GM23248 (cell line): ENCODE data around the gene CHRNA4. TPM values are rescaled to one million over a fixed set of nuclear protein-coding genes. Genes with fewer than 3 reads are reported as not detected.
"Not testable (repeated sequence)": the region's sequence is repeated elsewhere in the genome, so short reads cannot be mapped to it uniquely, and the experiment has no call there.

Experiments
- DNase-seq: peaks from one replicate; pipeline ENCODE4 v3.0.0-alpha.2; 2015
- H2AFZ ChIP-seq: fragments of 200-600 bp; sonication (generic); 2 replicates; pipeline ENCODE4 v1.6.1; 2016; ENCODE audit warnings: antibody characterized with exemption
- H3F3A ChIP-seq: fragments of 200-600 bp; sonication (generic); 2 replicates; pipeline ENCODE4 v1.6.1; 2016; ENCODE audit warnings: mild to moderate bottlenecking, antibody characterized with exemption, mixed run types; ENCODE audit not compliant: insufficient read depth
- H3K27ac ChIP-seq: fragments of 200-600 bp; sonication (generic); 2 replicates; pipeline ENCODE4 v1.5.1; 2016; ENCODE audit warnings: mild to moderate bottlenecking
- H3K27me3 ChIP-seq: fragments of 200-600 bp; sonication (generic); replicated peaks from 2 replicates; pipeline ENCODE4 v1.6.1; 2016; ENCODE audit warnings: mild to moderate bottlenecking; ENCODE audit not compliant: insufficient read depth
- H3K36me3 ChIP-seq: fragments of 200-600 bp; sonication (generic); 2 replicates; pipeline ENCODE4 v1.6.1; 2016; ENCODE audit warnings: low read depth, mild to moderate bottlenecking
- H3K4me1 ChIP-seq: fragments of 200-600 bp; sonication (generic); 2 replicates; pipeline ENCODE4 v1.6.1; 2016; ENCODE audit warnings: mild to moderate bottlenecking; ENCODE audit not compliant: insufficient read depth
- H3K4me2 ChIP-seq: fragments of 200-600 bp; sonication (generic); one replicate; pipeline ENCODE4 v1.6.1; 2016; ENCODE audit warnings: mild to moderate bottlenecking; ENCODE audit not compliant: unreplicated experiment
- H3K4me3 ChIP-seq: fragments of 200-600 bp; sonication (generic); 2 replicates; pipeline ENCODE4 v1.5.1; 2016; ENCODE audit warnings: mild to moderate bottlenecking
- H3K79me2 ChIP-seq: fragments of 200-600 bp; sonication (generic); 2 replicates; pipeline ENCODE4 v1.6.1; 2016; ENCODE audit warnings: mild to moderate bottlenecking; ENCODE audit not compliant: insufficient read depth
- H3K9ac ChIP-seq: fragments of 200-600 bp; sonication (generic); 2 replicates; pipeline ENCODE4 v1.6.1; 2016; ENCODE audit warnings: mild to moderate bottlenecking
- H3K9me2 ChIP-seq: fragments of 200-600 bp; sonication (generic); 2 replicates; pipeline ENCODE4 v1.6.1; 2016; ENCODE audit warnings: mixed run types, mild to moderate bottlenecking, moderate library complexity; ENCODE audit not compliant: insufficient read depth
- H3K9me3 ChIP-seq: fragments of 200-600 bp; sonication (generic); one replicate; pipeline ENCODE4 v1.6.1; 2017; ENCODE audit warnings: low read depth
- H4K20me1 ChIP-seq: fragments of 200-600 bp; sonication (generic); 2 replicates; pipeline ENCODE4 v1.6.0; 2016; ENCODE audit not compliant: insufficient read depth
- EZH2 ChIP-seq: fragments of 200-600 bp; sonication (generic); IDR thresholded peaks from 2 replicates; pipeline ENCODE4 v1.6.1; 2018; ENCODE audit warnings: antibody characterized with exemption, mild to moderate bottlenecking; ENCODE audit not compliant: insufficient read depth, poor library complexity, severe bottlenecking
- EZH2phosphoT487 ChIP-seq: fragments of 200-600 bp; sonication (generic); IDR thresholded peaks from 2 replicates; pipeline ENCODE4 v1.6.1; 2018; ENCODE audit warnings: antibody characterized with exemption, moderate library complexity, mild to moderate bottlenecking, low read depth; ENCODE audit not compliant: insufficient read depth
- WGBS, 2 experiments: methylation state at CpG; one replicate each; pipeline ENCODE4 v1.1.6; 2015 to 2017; ENCODE audit warnings: low lambda C conversion rate in 2 of 2, low coverage in 1 of 2; ENCODE audit errors: missing lambda C conversion rate in 2 of 2; 5-methylcytosine and 5-hydroxymethylcytosine counted together
- in situ Hi-C: fragments of 300-500 bp; cut with MboI; formaldehyde crosslinking; loops from 2 replicates; pipeline ENCODE4 v1.15.0; 2020
- polyA plus RNA-seq: library from polyadenylated mRNA; unstranded; fragments of >200 nt; fragmentation: Nextera tagmentation; extraction: Ambion mirVana; gene quantifications from 2 replicates; pipeline ENCODE4 v1.2.1, GENCODE V29; 2016
- total RNA-seq: library from RNA; depleted of rRNA; stranded (reverse); fragments of >200 nt; shearing (Covaris generic); gene quantifications from 2 replicates; pipeline ENCODE4 v1.2.3, GENCODE V29; 2014

Gene CHRNA4
- total and polyA plus RNA-seq, 2 experiments from 2014 or later, result not detected

GRCh38 chr20:63307538-63308217 is 53.5 kb downstream of the CHRNA4 start:
- Histone ChIP-seq H3K4me3 (no peak overlapping the region), H2AFZ (no peak overlapping the region), H3K27ac (no peak overlapping the region), H3K36me3 (no peaks in the 10 kb centered on the region), H3K9me2 (no peaks in the 10 kb centered on the region), H3K27me3 (peaks cover 3% of the 10 kb centered on the region; the same call in 1 of the 2 replicates), H4K20me1 (no peaks in the 10 kb centered on the region), H3K4me1 (no peaks in the 10 kb centered on the region), H3K9ac (no peak overlapping the region), H3K4me2 (no peak overlapping the region), H3K79me2 (no peaks in the 10 kb centered on the region), H3F3A (0 out of 2 replicates have a peak, but pooled peaks cover 3% of the 10 kb centered on the region), H3K9me3 (no peaks in the 10 kb centered on the region)
- 49 to 62% methylated on average over 19 to 23 of the region's 23 CpGs for WGBS, 2 experiments
- no peak for TF ChIP-seq EZH2phosphoT487
- no peak for TF ChIP-seq EZH2
- DNase-seq, result no peak
- in situ Hi-C loops, result no loop called here

GRCh38 chr20:63306673-63307537 is 54.2 kb downstream of the CHRNA4 start:
- Histone ChIP-seq H3K4me2 (no peak overlapping the region), H3K36me3 (no peaks in the 10 kb centered on the region), H3K4me1 (no peaks in the 10 kb centered on the region), H3K9me2 (no peaks in the 10 kb centered on the region), H3F3A (0 out of 2 replicates have a peak, but pooled peaks cover 3% of the 10 kb centered on the region), H2AFZ (no peak overlapping the region), H3K27ac (no peak overlapping the region), H3K9ac (no peak overlapping the region), H3K9me3 (no peaks in the 10 kb centered on the region), H3K27me3 (peaks cover 3% of the 10 kb centered on the region; the same call in 1 of the 2 replicates), H3K79me2 (no peaks in the 10 kb centered on the region), H3K4me3 (no peak overlapping the region), H4K20me1 (no peaks in the 10 kb centered on the region)
- no peak for DNase-seq
- WGBS, 2 experiments, result 70 to 73% methylated on average over 32 to 35 of the region's 35 CpGs
- TF ChIP-seq EZH2, result no peak
- in situ Hi-C loops, result no loop called here

- in situ Hi-C loops, H3F3A ChIP-seq, H3K27me3 ChIP-seq, H4K20me1 ChIP-seq, H3K9me3 ChIP-seq, H3K9me2 ChIP-seq, H3K4me3 ChIP-seq, DNase-seq, H3K9ac ChIP-seq, H3K79me2 ChIP-seq, H3K4me2 ChIP-seq, H3K27ac ChIP-seq, H3K36me3 ChIP-seq, H3K4me1 ChIP-seq, H2AFZ ChIP-seq: not testable (repeated sequence)
- WGBS, 2 experiments, result 64 to 66% methylated on average over 9 to 23 of the region's 30 CpGs
Measured at GRCh38 chr20:63305933-63306672, 55.0 kb downstream of the CHRNA4 start.

DNA sequence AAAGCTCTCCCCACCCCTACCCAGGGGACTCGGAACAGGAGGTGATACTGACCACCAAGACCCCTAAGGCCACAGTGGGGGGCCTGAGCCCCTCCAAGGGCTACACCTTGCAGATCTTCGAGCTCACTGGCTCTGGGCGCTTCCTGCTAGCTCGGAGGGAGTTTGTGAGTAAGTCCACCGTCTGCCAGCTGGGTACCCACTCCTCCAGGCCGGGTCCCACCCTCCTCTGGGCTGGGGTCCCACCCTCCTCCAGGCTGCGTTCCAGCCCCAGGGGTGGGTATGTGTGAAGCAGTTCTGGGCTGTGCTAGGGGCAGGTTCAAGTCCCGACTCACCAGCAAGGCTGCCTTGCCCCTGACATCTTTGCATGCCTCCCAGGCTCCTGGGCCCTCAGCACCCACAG is 55.8 kb downstream of the CHRNA4 start:
- Histone ChIP-seq H3K27me3 (peaks cover 10% of the 10 kb centered on the region; the same call in 1 of the 2 replicates), H3K9me3 (no peaks in the 10 kb centered on the region), H2AFZ (no peak overlapping the region), H4K20me1 (no peaks in the 10 kb centered on the region), H3K4me3 (no peak overlapping the region), H3K4me2 (no peak overlapping the region), H3K9me2 (no peaks in the 10 kb centered on the region), H3K4me1 (no peaks in the 10 kb centered on the region), H3K9ac (no peak overlapping the region), H3K27ac (no peak overlapping the region), H3K36me3 (no peaks in the 10 kb centered on the region), H3F3A (0 out of 2 replicates have a peak, but pooled peaks cover 3% of the 10 kb centered on the region), H3K79me2 (no peaks in the 10 kb centered on the region)
- in situ Hi-C loops, result no loop called here
- TF ChIP-seq EZH2 (no peak), EZH2phosphoT487 (no peak)
- DNase-seq, result no peak
- 20 to 21% methylated on average over 8 of the region's 8 CpGs for WGBS, 2 experiments
